Right lobe of liver (tissue), 6 donors: ENCODE data around the gene SERPINF2. TPM values are rescaled to one million over a fixed set of nuclear protein-coding genes. Genes with fewer than 3 reads are reported as not detected.

ENCODE experiments used
- ATAC-seq, 4 donors: fragments of 200-7000 bp; cut with Tn5 transposase; one replicate each; pipeline ENCODE4 v1.9.1; 2020; ENCODE audit warnings: mild to moderate bottlenecking in 4 of 4, moderate library complexity in 4 of 4
- DNase-seq, 3 donors: peaks; one replicate each; pipeline ENCODE4 v3.0.0-alpha.2; 2020
- H3K27ac ChIP-seq, 3 donors: fragments of 200-600 bp; one replicate each; pipeline ENCODE4 v1.8.0; 2022
- H3K27me3 ChIP-seq, 2 donors: fragments of 200-600 bp; one replicate each; pipeline ENCODE4 v1.8.0; 2022
- H3K36me3 ChIP-seq, 4 donors: fragments of 200-600 bp; sonication (generic) in 1 of 4; one replicate each; pipeline versions ENCODE4 v1.5.1 to v1.8.0; 2017 to 2022; ENCODE audit warnings: control low read depth in 1 of 4
- H3K4me1 ChIP-seq, 4 donors: fragments of 200-600 bp; sonication (generic) in 1 of 4; one replicate each; pipeline versions ENCODE4 v1.5.1 to v1.8.0; 2017 to 2022; ENCODE audit warnings: control low read depth in 1 of 4
- H3K4me3 ChIP-seq, 3 donors: fragments of 200-600 bp; one replicate each; pipeline ENCODE4 v1.8.0; 2022
- H3K9me3 ChIP-seq, 4 donors: fragments of 200-600 bp; sonication (generic) in 1 of 4; one replicate each; pipeline versions ENCODE4 v1.5.1 to v1.8.0; 2017 to 2022; ENCODE audit warnings: control low read depth in 1 of 4
- POLR2A ChIP-seq: fragments of 450-650 bp; IDR thresholded peaks from one replicate; pipeline ENCODE4 v1.6.1; 2017; ENCODE audit warnings: antibody characterized with exemption, mild to moderate bottlenecking
- WGBS: methylation state at CpG from one replicate; pipeline ENCODE4 v1.1.6; 2018; ENCODE audit warnings: low coverage, low lambda C conversion rate; ENCODE audit not compliant: insufficient coverage; ENCODE audit errors: missing lambda C conversion rate; 5-methylcytosine and 5-hydroxymethylcytosine counted together
- intact Hi-C, 2 donors: fragments of 100-400 bp; cut with DNase I; formaldehyde crosslinking; loops; one replicate each; pipeline versions ENCODE4 v1.11.2 to v1.14.1; 2022
- total RNA-seq, 6 experiments: library from RNA; depleted of rRNA in 2 of 6; stranded (reverse); fragments of >200 nt in 2 of 6; fragmentation: NEBNext Ultra II Directional in 3 of 6; extraction: Animal tissue kit (Norgen Biotek cat#: 25700) in 3 of 6; gene quantifications; one replicate each; pipeline versions ENCODE4 v1.1.0 to v1.2.4, GENCODE V29; 2016 to 2023
- TF ChIP-seq, protein P1 (sequence below), 4 donors: fragments of 200-600 bp in 3 of 4; fragments of 450-650 bp in 1 of 4; IDR thresholded peaks; one replicate each; pipeline versions ENCODE4 v1.5.1 to v1.8.0; 2016 to 2022; ENCODE audit warnings: antibody characterized with exemption in 4 of 4, mild to moderate bottlenecking in 2 of 4
- donor health status: DM: no; HTN: yes; CAD: no.
- donor health status: DM: no; HTN: no; CAD: no.
- donor health status: DM: no; HTN: no; CAD: no.
- donor health status: DM: no; HTN: yes; CAD: no.
- donor health status: DM: no; HTN: yes; CAD: no.

Gene SERPINF2
- total RNA-seq, 6 experiments from 2014 or later: 1,040 to 1,391 (median 1,137) TPM

DNA sequence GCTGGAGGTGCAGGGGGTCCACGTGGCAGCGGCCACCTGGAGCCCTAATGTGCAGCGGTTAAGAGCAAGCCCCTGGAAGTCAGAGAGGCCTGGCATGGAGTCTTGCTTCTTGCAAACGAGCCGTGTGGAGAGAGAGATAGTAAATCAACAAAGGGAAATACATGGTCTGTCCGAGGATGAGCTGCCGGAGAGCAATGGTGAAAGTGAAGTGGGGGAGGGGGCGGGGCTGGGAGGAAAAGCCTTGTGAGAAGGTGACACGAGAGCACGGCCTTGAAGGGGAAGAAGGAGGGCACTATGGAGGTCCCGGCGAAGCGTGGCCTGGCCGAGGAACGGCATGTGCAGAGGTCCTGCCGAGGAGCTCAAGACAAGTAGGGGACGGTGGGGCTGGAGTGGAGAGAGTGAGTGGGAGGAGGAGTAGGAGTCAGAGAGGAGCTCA lies 13.2 kb downstream of the SERPINF2 start:
- H3K27me3 ChIP-seq: no peaks in the 10 kb centered on the region
- peak overlapping the region in 2 of 3 donors; percentile 15 to 51 for H3K27ac ChIP-seq
- no peak for DNase-seq
- intact Hi-C loops: no loop called here
- H3K9me3 ChIP-seq: no peaks in the 10 kb centered on the region
- no peak overlapping the region for H3K4me3 ChIP-seq
- WGBS: 38% methylated on average over 16 of the region's 17 CpGs
- H3K4me1 ChIP-seq: peaks cover 0 to 36% (median 4%) of the 10 kb centered on the region in 4 donors
- TF ChIP-seq POLR2A: peak; percentile 4
- TF ChIP-seq, protein P1, sequence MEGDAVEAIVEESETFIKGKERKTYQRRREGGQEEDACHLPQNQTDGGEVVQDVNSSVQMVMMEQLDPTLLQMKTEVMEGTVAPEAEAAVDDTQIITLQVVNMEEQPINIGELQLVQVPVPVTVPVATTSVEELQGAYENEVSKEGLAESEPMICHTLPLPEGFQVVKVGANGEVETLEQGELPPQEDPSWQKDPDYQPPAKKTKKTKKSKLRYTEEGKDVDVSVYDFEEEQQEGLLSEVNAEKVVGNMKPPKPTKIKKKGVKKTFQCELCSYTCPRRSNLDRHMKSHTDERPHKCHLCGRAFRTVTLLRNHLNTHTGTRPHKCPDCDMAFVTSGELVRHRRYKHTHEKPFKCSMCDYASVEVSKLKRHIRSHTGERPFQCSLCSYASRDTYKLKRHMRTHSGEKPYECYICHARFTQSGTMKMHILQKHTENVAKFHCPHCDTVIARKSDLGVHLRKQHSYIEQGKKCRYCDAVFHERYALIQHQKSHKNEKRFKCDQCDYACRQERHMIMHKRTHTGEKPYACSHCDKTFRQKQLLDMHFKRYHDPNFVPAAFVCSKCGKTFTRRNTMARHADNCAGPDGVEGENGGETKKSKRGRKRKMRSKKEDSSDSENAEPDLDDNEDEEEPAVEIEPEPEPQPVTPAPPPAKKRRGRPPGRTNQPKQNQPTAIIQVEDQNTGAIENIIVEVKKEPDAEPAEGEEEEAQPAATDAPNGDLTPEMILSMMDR (IDR thresholded peaks at IDR 0.05): no peak
- peaks cover 0 to 29% (median 5%) of the 10 kb centered on the region in 4 donors for H3K36me3 ChIP-seq
- peak; percentile 1 to 28 (median 8) for ATAC-seq

- H3K27ac ChIP-seq: no peak overlapping the region
These were observed 16.1 kb downstream of the SERPINF2 start for GRCh38 chr17:1758807-1759206.

GRCh38 chr17:1759529-1759928 lies 16.9 kb downstream of the SERPINF2 start:
- Histone ChIP-seq H3K27me3 (no peaks in the 10 kb centered on the region), H3K4me3 (no peak overlapping the region), H3K27ac (no peak overlapping the region), H3K36me3 (no peaks in the 10 kb centered on the region), H3K9me3 (no peaks in the 10 kb centered on the region), H3K4me1 (peaks cover 0 to 26% (median 6%) of the 10 kb centered on the region in 4 donors)
- ATAC-seq (no peak), DNase-seq (no peak)
- TF ChIP-seq, protein P1 (IDR thresholded peaks at IDR 0.05): no peak
- TF ChIP-seq POLR2A: no peak
- WGBS: 83% methylated on average over 5 of the region's 5 CpGs
- intact Hi-C loops: no loop called here

More at GRCh38 chr17:1758807-1759206, 16.1 kb downstream of the SERPINF2 start:
- intact Hi-C loops: no loop called here
- Histone ChIP-seq H3K4me3 (no peak overlapping the region), H3K36me3 (peaks cover 0 to 5% (median 0%) of the 10 kb centered on the region in 4 donors), H3K27me3 (no peaks in the 10 kb centered on the region), H3K9me3 (no peaks in the 10 kb centered on the region), H3K4me1 (peaks cover 0 to 26% (median under 1%) of the 10 kb centered on the region in 4 donors)
- TF ChIP-seq, protein P1 (IDR thresholded peaks at IDR 0.05): no peak
- no peak for TF ChIP-seq POLR2A
- ATAC-seq (no peak), DNase-seq (no peak)
- WGBS: 58% methylated on average over 7 of the region's 15 CpGs

DNA sequence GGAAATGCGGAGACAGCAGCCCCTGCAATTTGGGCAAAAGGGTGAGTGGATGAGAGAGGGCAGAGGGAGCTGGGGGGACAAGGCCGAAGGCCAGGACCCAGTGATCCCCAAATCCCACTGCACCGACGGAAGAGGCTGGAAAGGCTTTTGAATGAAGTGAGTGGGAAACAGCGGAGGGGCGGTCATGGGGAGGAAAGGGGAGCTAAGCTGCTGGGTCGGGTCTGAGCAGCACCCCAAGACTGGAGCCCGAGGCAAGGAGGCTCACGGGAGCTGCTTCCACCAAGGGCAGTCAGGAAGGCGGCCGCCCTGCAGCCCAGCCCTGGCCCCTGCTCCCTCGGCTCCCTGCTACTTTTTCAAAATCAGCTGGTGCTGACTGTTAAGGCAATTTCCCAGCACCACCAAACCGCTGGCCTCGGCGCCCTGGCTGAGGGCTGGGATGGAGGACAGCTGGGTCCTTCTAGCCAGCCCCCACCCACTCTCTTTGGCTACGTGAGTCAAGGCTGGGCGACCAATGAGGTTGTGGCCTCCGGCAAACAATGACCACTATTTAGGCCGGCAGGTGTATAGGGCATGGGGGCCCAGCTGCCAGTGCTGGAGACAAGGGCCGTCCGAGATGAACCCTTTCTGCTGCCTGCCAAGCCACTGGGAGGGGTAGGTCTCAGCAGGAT lies 19.7 kb downstream of the SERPINF2 start:
- peak overlapping the region; percentile 78 to 91 (median 88) for H3K27ac ChIP-seq
- peak overlapping the region; percentile 54 to 82 (median 74) for H3K4me3 ChIP-seq
- peak; percentile 70 for TF ChIP-seq POLR2A
- TF ChIP-seq, protein P1 (IDR thresholded peaks at IDR 0.05): no peak
- H3K4me1 ChIP-seq: peaks cover 0 to 43% (median 15%) of the 10 kb centered on the region in 4 donors
- H3K9me3 ChIP-seq: no peaks in the 10 kb centered on the region
- H3K27me3 ChIP-seq: no peaks in the 10 kb centered on the region
- peak; percentile 31 to 64 (median 48) for ATAC-seq
- intact Hi-C loops: no loop called here
- H3K36me3 ChIP-seq: peaks cover 0 to 6% (median 0%) of the 10 kb centered on the region in 4 donors
- DNase-seq: peak; percentile 65 to 75 (median 72)
- 11% methylated on average over 8 of the region's 21 CpGs for WGBS
